SK-N-SH (cell line): Measurements from ENCODE around the gene EXOC4. TPM values are rescaled to one million over a fixed set of nuclear protein-coding genes. Genes with fewer than 3 reads are reported as not detected.

Source experiments
- CTCF ChIA-PET: fragments of 300-600, 350-600 bp; formaldehyde crosslinking; extraction: SDS; loops from one replicate; lab custom pipeline; 2021; lab: Yijun Ruan, JAX
- POLR2A ChIA-PET: fragments of 350-600 bp; sonication (Branson Sonifier 250); formaldehyde crosslinking; extraction: SDS; loops from one replicate; lab custom pipeline; 2020; ENCODE audit warnings: antibody characterized with exemption, inconsistent platforms; lab: Yijun Ruan, JAX
- DNase-seq: peaks from one replicate; pipeline ENCODE4 v3.0.0; 2012
- H2AFZ ChIP-seq: fragments of 200-600 bp; sonication (generic); 2 replicates; pipeline ENCODE4 v1.8.1; 2016; ENCODE audit warnings: antibody characterized with exemption, mild to moderate bottlenecking, low read depth
- H3F3A ChIP-seq: fragments of 200-600 bp; sonication (generic); replicated peaks from 2 replicates; pipeline ENCODE3; 2016; ENCODE audit warnings: antibody characterized with exemption, mild to moderate bottlenecking; ENCODE audit not compliant: insufficient read depth
- H3K27ac ChIP-seq, 2 experiments: fragments of 200-500 bp in 1 of 2; fragments of 200-600 bp in 1 of 2; sonication (Bioruptor generic) in 1 of 2; sonication (generic), shearing (Covaris generic) in 1 of 2; 2 replicates each; pipeline versions ENCODE4 v1.5.1 to v1.6.1; 2014 to 2016; ENCODE audit warnings: low read depth in 2 of 2, inconsistent platforms in 1 of 2, low read length in 1 of 2, mild to moderate bottlenecking in 1 of 2, mixed read lengths in 1 of 2
- H3K27me3 ChIP-seq: fragments of 200-600 bp; sonication (generic), shearing (Covaris generic); 2 replicates; pipeline ENCODE4 v1.6.1; 2016; ENCODE audit warnings: mixed run types; ENCODE audit not compliant: insufficient read depth
- H3K36me3 ChIP-seq, 2 experiments: fragments of 200-500 bp in 1 of 2; fragments of 200-600 bp in 1 of 2; sonication (Bioruptor generic) in 1 of 2; sonication (generic) in 1 of 2; replicated peaks in 1 of 2; 2 replicates each; pipeline versions ENCODE3 to v1.5.1; 2014 to 2016; ENCODE audit warnings: low read length in 1 of 2, mild to moderate bottlenecking in 1 of 2; ENCODE audit not compliant: insufficient read depth in 2 of 2, control insufficient read depth in 1 of 2
- H3K4me1 ChIP-seq, 2 experiments: fragments of 200-500 bp in 1 of 2; fragments of 200-600 bp in 1 of 2; sonication (Bioruptor generic) in 1 of 2; sonication (generic), shearing (Covaris generic) in 1 of 2; 2 replicates each; pipeline versions ENCODE4 v1.5.1 to v1.6.1; 2014 to 2016; ENCODE audit warnings: low read depth in 1 of 2, low read length in 1 of 2, mixed run types in 1 of 2; ENCODE audit not compliant: insufficient read depth in 2 of 2, control insufficient read depth in 1 of 2
- H3K4me2 ChIP-seq: fragments of 200-600 bp; sonication (generic), shearing (Covaris generic); 2 replicates; pipeline ENCODE4 v1.6.1; 2017; ENCODE audit warnings: mixed run types
- H3K4me3 ChIP-seq, 2 experiments: fragments of 200-500 bp in 1 of 2; fragments of 200-600 bp in 1 of 2; sonication (Bioruptor generic) in 1 of 2; sonication (generic), shearing (Covaris generic) in 1 of 2; 2 replicates each; pipeline versions ENCODE4 v1.5.1 to v1.8.1; 2014 to 2016; ENCODE audit warnings: low read depth in 2 of 2, inconsistent platforms in 1 of 2, low read length in 1 of 2, mild to moderate bottlenecking in 1 of 2, mixed read lengths in 1 of 2, moderate library complexity in 1 of 2
- H3K79me2 ChIP-seq: fragments of 200-600 bp; sonication (generic); 2 replicates; pipeline ENCODE4 v1.8.1; 2017; ENCODE audit warnings: mild to moderate bottlenecking; ENCODE audit not compliant: insufficient read depth
- H3K9ac ChIP-seq: fragments of 200-600 bp; sonication (generic); 2 replicates; pipeline ENCODE4 v1.6.1; 2017; ENCODE audit warnings: mixed run types
- H3K9me2 ChIP-seq: fragments of 200-600 bp; sonication (generic); 2 replicates; pipeline ENCODE4 v1.6.1; 2017; ENCODE audit warnings: mixed run types
- H3K9me3 ChIP-seq: fragments of 200-600 bp; sonication (generic); 2 replicates; pipeline ENCODE4 v1.6.1; 2017; ENCODE audit warnings: mixed run types, mild to moderate bottlenecking, moderate library complexity
- H4K20me1 ChIP-seq: fragments of 200-600 bp; sonication (generic); 2 replicates; pipeline ENCODE4 v1.6.1; 2017; ENCODE audit warnings: mild to moderate bottlenecking, mixed run types; ENCODE audit not compliant: insufficient read depth
- CHD2 ChIP-seq: fragments of 150-350 bp; IDR thresholded peaks from 2 replicates; pipeline ENCODE4 v1.6.1; 2018; ENCODE audit warnings: low read length; ENCODE audit not compliant: partially characterized antibody
- EP300 ChIP-seq, 2 experiments: IDR thresholded peaks; 2 replicates each; pipeline versions ENCODE4 v1.4.0 to v1.6.1; 2012; ENCODE audit warnings: borderline replicate concordance in 1 of 2, low read depth in 1 of 2, low read length in 1 of 2
- EZH2phosphoT487 ChIP-seq: fragments of 200-600 bp; sonication (generic); IDR thresholded peaks from 2 replicates; pipeline ENCODE4 v1.6.1; 2017; ENCODE audit warnings: low read depth, mixed run types, mild to moderate bottlenecking, antibody characterized with exemption, moderate library complexity, borderline replicate concordance
- GATA2 ChIP-seq: sonication (generic); formaldehyde crosslinking; IDR thresholded peaks from 2 replicates; pipeline ENCODE4 v1.5.0; 2020; ENCODE audit warnings: mild to moderate bottlenecking, missing genetic modification reagents
- MXI1 ChIP-seq: IDR thresholded peaks from 2 replicates; pipeline ENCODE4 v1.6.1; 2012; ENCODE audit warnings: mild to moderate bottlenecking, low read depth, low read length, improper control_type of control experiment
- NFIC ChIP-seq: IDR thresholded peaks from 2 replicates; pipeline ENCODE4 v1.4.0; 2012; ENCODE audit warnings: borderline replicate concordance
- RCOR1 ChIP-seq: fragments of 150-350 bp; IDR thresholded peaks from 2 replicates; pipeline ENCODE4 v1.6.1; 2017; ENCODE audit warnings: antibody characterized with exemption, low read length
- SMC3 ChIP-seq: IDR thresholded peaks from 2 replicates; pipeline ENCODE4 v1.6.1; 2012; ENCODE audit warnings: low read depth, low read length, improper control_type of control experiment
- WGBS: methylation state at CpG from one replicate; pipeline ENCODE4 v1.1.6; 2017; ENCODE audit warnings: low lambda C conversion rate; 5-methylcytosine and 5-hydroxymethylcytosine counted together
- polyA plus RNA-seq, 3 experiments: library from polyadenylated mRNA; depleted of rRNA; stranded (reverse); fragments of >200 nt; gene quantifications; 2 replicates each; pipeline ENCODE4 v1.2.3, GENCODE V29; 2012
- TF ChIP-seq, protein P1 (sequence below): fragments of 150-350 bp; IDR thresholded peaks from 2 replicates; pipeline ENCODE4 v1.6.1; 2017; ENCODE audit warnings: antibody characterized with exemption, low read length, low read depth, borderline replicate concordance
- TF ChIP-seq, protein P2 (sequence below): fragments of 200-600 bp; sonication (generic); IDR thresholded peaks from 2 replicates; pipeline ENCODE4 v1.6.1; 2017; ENCODE audit warnings: antibody characterized with exemption, mild to moderate bottlenecking, moderate library complexity
- TF ChIP-seq, protein P3 (sequence below): IDR thresholded peaks from 2 replicates; pipeline ENCODE4 v1.4.0; 2012; ENCODE audit warnings: low read depth
- TF ChIP-seq, protein P4 (sequence below): IDR thresholded peaks from 2 replicates; pipeline ENCODE4; 2012

Gene EXOC4
- polyA plus RNA-seq, 1 of the 3 experiments (the other 2 are of a cell fraction), result 37.3 TPM

DNA sequence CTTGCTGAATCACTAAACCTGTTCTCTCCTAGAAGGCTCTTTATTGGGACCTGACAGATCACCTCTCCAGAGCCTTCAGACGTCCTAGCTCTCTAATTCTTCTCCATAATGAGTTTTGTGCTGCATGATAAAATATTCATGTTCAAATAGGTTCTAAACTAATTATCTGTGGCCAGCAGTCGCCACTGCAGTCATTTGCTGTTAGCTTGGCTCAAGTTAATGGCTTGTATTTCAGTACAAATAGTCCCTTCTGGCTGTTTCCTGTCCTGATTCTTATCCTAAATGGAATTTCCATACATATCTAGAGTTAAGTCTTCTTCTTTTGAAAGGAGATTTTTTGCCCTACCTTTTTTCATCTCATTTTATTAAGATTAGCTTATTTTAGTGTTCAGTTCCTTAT, 303.2 kb downstream of the EXOC4 start (continued):
- TF ChIP-seq, protein P1, sequence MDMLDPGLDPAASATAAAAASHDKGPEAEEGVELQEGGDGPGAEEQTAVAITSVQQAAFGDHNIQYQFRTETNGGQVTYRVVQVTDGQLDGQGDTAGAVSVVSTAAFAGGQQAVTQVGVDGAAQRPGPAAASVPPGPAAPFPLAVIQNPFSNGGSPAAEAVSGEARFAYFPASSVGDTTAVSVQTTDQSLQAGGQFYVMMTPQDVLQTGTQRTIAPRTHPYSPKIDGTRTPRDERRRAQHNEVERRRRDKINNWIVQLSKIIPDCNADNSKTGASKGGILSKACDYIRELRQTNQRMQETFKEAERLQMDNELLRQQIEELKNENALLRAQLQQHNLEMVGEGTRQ, result no peak

DNA sequence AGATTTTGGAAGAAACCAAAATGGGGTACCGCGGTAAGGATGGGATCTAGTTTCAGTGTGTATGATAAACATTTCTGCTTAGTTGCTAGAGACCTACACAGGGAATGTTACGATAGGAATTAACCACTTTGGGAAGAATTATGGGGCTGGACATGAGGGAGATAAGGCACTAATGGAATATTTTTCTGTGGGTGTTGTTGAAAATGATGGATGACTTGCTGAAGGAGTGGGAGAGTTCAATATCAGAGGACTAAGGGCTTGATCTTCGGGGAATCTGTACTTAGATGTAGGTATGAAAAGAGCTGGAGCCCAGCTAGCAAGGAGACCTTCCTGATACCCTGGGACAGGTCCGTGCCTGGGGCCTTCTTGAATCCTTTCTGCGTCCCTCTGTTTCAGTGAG, 303.7 kb downstream of the EXOC4 start:
- TF ChIP-seq, protein P2, sequence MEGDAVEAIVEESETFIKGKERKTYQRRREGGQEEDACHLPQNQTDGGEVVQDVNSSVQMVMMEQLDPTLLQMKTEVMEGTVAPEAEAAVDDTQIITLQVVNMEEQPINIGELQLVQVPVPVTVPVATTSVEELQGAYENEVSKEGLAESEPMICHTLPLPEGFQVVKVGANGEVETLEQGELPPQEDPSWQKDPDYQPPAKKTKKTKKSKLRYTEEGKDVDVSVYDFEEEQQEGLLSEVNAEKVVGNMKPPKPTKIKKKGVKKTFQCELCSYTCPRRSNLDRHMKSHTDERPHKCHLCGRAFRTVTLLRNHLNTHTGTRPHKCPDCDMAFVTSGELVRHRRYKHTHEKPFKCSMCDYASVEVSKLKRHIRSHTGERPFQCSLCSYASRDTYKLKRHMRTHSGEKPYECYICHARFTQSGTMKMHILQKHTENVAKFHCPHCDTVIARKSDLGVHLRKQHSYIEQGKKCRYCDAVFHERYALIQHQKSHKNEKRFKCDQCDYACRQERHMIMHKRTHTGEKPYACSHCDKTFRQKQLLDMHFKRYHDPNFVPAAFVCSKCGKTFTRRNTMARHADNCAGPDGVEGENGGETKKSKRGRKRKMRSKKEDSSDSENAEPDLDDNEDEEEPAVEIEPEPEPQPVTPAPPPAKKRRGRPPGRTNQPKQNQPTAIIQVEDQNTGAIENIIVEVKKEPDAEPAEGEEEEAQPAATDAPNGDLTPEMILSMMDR, result no peak
- TF ChIP-seq, protein P3, sequence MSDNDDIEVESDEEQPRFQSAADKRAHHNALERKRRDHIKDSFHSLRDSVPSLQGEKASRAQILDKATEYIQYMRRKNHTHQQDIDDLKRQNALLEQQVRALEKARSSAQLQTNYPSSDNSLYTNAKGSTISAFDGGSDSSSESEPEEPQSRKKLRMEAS, result no peak
- no peak for TF ChIP-seq NFIC
- TF ChIP-seq SMC3, result peak; percentile 9; the same call in 1 of the 2 replicates
- TF ChIP-seq, protein P4, sequence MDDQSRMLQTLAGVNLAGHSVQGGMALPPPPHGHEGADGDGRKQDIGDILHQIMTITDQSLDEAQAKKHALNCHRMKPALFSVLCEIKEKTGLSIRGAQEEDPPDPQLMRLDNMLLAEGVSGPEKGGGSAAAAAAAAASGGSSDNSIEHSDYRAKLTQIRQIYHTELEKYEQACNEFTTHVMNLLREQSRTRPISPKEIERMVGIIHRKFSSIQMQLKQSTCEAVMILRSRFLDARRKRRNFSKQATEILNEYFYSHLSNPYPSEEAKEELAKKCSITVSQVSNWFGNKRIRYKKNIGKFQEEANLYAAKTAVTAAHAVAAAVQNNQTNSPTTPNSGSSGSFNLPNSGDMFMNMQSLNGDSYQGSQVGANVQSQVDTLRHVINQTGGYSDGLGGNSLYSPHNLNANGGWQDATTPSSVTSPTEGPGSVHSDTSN, result peak; percentile 32
- peak; percentile 61 for TF ChIP-seq CHD2
- no peak for TF ChIP-seq EZH2phosphoT487
- peak in 1 of 2 experiments; percentile 88; a peak in 2 of 4 replicates for TF ChIP-seq EP300 (IDR thresholded peaks at IDR 0.05; ENCODE audit: borderline replicate concordance in 1 of 2, low read depth in 1 of 2, low read length in 1 of 2)
- peak; percentile 8; the same call in 1 of the 2 replicates for TF ChIP-seq GATA2
- TF ChIP-seq RCOR1, result peak; percentile 47; the same call in 1 of the 2 replicates
- TF ChIP-seq MXI1, result 0 out of 2 replicates have a peak, but pooled peaks have one; percentile 16
- TF ChIP-seq, all 33 proteins: peak for 7
- no peak overlapping the region for H2AFZ ChIP-seq
- H3K4me1 ChIP-seq, result peaks cover 0 to 38% of the 10 kb centered on the region in 2 experiments; a peak in 2 of 4 replicates
- peaks cover 0 to 11% of the 10 kb centered on the region in 2 experiments for H3K36me3 ChIP-seq
- no peaks in the 10 kb centered on the region for H3K9me3 ChIP-seq
- H3K9me2 ChIP-seq, result no peaks in the 10 kb centered on the region
- ChIA-PET POLR2A (interaction anchor here (1.0 to 1.3 kb wide), 5 partner anchors 13 to 193 kb away, joined by 3 to 6 read pairs (median 4); no protein-coding TSS in a partner anchor), CTCF (interaction anchor here (0.7 to 3.6 kb wide), 10 partner anchors 11 to 462 kb away, joined by 3 to 18 read pairs (median 3); no protein-coding TSS in a partner anchor)
- no peaks in the 10 kb centered on the region for H3F3A ChIP-seq
- H3K9ac ChIP-seq, result no peak overlapping the region
- no peaks in the 10 kb centered on the region for H3K27me3 ChIP-seq
- peak; percentile 58 for DNase-seq
- peak overlapping the region in 1 of 2 experiments; percentile 100; a peak in 2 of 4 replicates for H3K27ac ChIP-seq
- no peaks in the 10 kb centered on the region for H4K20me1 ChIP-seq
- no peaks in the 10 kb centered on the region for H3K79me2 ChIP-seq
- WGBS, result 61% methylated on average over 6 of the region's 6 CpGs
- H3K4me3 ChIP-seq, result no peak overlapping the region; a peak in 1 of 4 replicates
- no peak overlapping the region for H3K4me2 ChIP-seq
